Adrenal gland (tissue), 5 donors: ENCODE data around the gene HTR1A.

Experiments used
- CTCF ChIP-seq, 6 experiments: fragments of 450-650 bp in 4 of 6; fragments of 200-600 bp in 2 of 6; sonication (generic) in 1 of 6; IDR thresholded peaks; 1 replicate in 5 of 6; 2 replicates in 1 of 6; pipeline versions ENCODE4 v1.5.1 to v1.8.0; 2016 to 2021; ENCODE audit warnings: antibody characterized with exemption in 6 of 6, mild to moderate bottlenecking in 2 of 6, moderate library complexity in 1 of 6
- POLR2A ChIP-seq, 2 donors: fragments of 450-650 bp; IDR thresholded peaks; one replicate each; pipeline ENCODE4 v1.6.1; 2017; ENCODE audit warnings: antibody characterized with exemption in 2 of 2, mild to moderate bottlenecking in 2 of 2, moderate library complexity in 1 of 2
- donor health status: DM: no; HTN: no; CAD: no.

GRCh38 chr5:63960646-63961045 lies 1.6 kb downstream of the HTR1A start:
- TF ChIP-seq CTCF (IDR thresholded peaks at IDR 0.05) (no peak), POLR2A (IDR thresholded peaks at IDR 0.05) (no peak)
